GM21390 (cell line): Measurements from ENCODE around the gene BUB1B.
A peak's percentile ranks its signal among the peaks of the same experiment; 100 is the strongest.

Experiments used
- ATAC-seq: cut with Tn5 transposase; IDR thresholded peaks from one replicate; pipeline ENCODE4 v1.9.1; 2021; ENCODE audit not compliant: unreplicated experiment

Gene BUB1B

DNA sequence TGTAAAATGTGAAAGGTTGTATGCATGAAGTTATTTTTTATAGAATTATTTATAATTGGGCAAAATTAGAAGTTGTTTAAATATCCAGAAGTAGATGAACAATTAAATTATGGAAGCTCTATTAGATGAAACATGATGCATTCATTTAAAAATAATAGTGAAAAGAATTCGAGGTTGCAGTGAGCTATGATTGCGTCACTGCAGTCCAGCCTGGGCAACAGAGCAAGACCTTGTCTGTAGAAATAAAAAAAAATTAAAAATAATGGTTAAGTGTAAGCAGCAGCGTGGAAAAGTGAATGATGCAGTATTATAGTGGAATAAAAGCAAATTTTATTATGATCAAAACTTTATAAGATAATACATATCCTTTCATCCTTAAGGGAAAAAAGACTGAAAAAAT, 14.3 kb downstream of the BUB1B start:
- no peak for ATAC-seq

DNA sequence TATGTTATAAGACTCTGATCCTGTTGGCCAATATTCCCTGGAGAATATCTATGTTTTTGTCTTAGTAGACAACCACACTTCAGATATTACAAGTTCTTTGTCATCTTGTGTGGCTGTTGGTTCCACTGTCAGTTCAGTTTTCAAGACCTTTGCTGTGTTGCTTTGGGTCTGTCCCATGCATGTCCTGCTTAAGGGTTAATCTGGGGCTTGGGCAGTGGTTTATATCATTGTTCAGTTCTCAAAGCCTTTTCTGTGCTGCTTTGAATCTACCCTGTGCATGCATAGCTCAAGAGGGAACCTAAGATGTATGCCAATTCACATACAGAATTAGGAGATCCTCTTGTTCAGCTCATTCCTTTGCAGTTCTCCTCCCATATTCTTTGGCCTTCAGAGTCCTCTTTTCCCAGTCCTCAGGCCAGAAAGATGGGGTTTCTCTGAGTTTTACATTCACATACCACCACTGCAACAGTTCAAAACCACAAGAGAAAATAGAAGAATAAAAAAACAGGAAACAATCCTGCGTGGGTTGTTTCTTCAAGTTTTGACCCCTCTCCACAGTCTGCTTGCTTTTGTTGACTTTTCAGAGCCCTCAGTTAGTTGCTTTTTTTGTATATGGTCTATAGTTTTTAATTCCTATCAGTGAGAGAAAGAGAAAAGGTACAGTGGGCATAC, 21.6 kb downstream of the BUB1B start:
- no peak for ATAC-seq

DNA sequence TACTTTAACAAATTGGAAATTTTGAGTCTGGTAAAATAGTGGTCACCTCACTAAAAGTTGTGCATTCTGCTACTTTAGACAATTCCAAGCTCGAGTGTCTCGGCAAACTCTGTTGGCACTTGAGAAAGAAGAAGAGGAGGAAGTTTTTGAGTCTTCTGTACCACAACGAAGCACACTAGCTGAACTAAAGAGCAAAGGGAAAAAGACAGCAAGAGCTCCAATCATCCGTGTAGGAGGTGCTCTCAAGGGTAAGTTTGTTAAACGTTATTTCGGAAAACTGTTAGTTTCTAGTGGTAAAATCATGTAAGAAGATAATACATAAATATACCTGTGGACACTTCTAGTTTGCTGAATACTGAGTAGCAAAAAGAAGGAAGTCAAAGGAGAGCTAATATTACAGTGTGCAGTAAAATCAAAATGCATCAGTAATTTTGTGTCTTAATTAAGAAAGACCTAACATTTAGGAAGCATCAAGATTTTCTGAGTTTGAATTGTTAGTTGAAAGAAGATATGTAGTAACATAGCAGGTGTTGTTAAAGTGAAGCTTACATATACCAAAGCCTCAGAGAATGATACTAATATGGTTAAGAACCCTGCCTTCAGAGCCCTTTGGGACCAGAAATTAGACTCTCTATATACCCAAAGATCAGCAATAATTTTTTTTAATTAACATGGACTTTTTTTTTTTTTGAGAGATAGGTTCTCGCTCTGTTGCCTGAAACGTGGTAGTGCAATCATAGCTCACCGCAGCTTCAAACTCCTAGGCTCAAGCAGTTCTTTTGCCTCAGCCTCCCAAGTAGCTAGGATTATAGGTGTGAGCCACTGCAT, 23.0 kb downstream of the BUB1B start:
- no peak for ATAC-seq

DNA sequence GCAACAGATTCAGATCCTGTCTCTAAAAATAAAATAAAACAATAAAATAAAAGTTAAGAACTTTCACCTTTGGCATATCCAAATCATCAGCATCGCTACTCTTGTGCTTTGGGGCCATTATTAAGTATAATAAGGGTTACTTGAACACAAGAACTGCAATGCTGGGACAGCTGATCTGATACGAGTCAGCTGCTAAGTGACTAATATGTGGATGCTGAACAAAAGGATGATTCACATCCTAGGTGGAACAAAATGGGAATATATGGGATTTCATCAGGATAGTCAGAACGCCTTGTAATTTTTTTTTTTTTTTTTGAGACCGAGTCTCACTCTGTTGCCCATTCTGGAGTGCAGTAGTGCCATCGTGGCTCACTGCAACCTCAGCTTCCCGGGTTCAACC, 29.7 kb downstream of the BUB1B start:
- no peak for ATAC-seq

DNA sequence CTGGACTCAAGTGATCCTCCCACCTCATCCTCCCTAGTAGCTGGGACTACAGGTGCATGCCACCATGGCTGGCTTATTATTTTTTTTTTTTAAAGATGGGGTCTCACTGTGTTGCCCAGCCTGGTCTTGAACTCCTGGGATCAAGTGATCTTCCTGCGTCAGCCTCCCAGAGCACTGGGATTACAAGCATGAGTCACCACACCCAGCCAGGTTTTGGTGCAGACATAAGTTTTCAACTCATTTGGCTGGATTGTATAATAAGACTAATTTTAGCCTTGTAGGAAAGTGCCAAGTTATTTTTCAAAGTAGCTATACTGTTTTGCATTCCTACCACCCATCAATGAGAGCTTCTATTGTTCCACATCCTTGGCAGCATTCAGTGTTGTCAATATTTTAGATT, 32.1 kb downstream of the BUB1B start:
- ATAC-seq, result no peak

DNA sequence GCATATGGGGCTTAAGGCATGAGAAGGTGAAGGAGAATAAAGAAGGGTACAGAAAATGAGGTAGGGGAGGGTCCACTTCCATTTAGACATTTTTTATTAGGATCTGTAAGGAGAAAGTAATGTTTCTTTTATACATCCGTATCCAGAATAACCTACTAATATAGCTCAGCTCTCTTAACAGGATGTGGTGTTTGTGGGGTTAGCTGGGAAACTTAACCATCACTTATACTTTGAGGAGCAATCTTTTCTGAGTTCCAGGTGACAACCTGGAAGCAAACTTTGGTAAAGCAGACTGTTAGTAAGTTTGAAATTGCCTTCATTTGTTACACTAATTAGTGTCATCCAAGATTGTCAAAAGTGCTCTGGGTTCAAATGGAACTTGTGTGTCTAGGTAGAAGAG, 36.6 kb downstream of the BUB1B start:
- ATAC-seq, result no peak

DNA sequence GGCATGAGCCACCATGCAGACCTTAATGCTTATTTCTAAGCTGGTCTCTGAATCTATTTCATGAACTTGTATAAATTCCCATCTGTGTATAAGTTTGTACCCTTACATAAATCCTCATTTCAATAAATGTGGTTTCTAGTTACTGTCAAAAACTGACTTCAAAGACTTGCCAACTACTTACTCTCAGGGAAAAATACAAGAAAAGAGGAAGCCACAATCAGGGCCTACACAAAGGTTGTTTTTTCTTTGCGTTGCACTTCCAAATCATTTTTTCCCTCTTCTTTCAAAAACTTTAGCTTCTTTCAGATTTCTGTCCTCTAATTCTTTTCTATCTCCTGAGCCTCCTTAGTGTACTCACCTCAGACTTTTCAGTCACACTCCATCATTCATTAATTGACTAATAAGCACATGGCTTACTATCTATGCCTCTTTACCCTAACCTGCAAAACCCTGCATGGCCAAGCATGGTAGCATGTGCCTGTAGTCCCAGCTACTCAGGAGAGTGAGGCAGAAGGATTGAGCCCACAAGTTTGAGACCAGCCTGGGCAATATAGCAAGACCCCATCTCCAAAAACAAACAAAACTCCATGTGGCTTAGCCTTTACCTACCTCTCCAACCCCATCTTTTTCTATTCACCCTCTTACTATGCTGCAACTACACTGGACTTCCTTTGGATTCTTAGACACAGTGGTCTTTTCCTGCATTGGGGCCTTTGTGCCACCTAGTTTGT, 37.7 kb downstream of the BUB1B start:
- no peak for ATAC-seq

DNA sequence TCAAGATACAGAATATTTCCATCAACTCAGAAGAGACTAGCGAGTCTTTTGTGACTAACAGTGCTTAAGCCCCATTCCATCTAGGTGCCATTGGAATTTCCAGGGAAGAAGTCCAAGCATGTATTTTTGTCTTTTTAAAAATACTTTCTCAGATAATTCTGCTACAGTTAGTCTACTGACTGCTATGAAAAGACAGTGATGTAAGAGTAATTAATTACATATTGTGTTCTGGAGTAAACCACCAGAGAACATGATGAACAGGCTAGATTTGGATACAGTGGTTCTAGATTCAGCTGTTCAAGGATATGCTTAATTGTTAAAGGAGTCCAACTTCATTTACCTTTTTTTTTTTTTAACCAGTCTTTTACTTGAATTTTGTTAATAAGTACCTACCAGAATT, 43.2 kb downstream of the BUB1B start:
- ATAC-seq, result no peak

DNA sequence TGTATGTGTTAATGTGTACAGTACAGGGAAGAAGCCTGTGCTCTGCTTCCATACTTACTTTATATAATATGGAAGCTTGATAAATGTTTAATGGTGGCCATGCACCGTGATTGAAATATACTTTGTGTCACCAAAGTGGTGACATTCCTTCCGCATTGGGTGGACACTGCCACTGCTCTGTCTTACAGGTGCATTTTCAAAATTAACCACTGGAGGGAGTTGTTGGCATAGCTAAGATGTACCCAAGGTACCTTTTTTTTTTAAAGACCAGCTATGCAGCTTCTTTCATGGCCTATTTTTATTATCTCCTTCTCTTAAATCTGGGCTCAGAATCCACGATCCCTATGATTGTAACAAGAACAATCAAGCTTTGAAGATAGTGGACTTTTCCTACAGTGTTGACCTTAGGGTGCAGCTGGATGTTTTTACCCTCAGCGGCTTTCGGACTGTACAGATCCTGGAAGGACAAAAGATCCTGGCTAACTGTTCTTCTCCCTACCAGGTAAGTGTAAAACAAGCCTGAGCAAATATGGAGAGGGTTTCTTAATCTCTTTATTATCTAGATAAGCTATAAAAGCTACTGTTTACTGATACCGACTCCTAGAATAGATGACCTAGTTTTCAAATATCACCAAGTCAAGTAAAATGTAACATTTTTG, 56.4 kb downstream of the BUB1B start:
- ATAC-seq, result peak; percentile 51

DNA sequence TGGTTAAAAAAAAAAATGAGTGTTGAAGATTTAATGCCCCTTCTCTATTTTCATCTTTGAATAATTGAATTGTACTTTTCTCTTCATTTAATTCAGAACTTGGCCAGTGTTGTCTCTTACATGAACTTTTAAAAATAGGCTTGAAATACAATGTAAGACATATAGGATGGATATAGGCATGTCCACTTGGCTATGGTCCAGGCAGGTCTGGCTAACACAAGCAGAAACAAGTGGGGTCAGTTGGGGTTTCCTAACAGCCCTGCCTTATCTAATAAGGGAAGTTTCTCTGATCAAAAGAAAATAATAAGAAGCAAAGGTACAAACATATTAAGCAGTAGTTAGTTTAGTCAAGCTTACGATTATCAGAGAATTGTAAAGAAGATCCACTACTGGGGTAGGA, 58.9 kb downstream of the BUB1B start:
- no peak for ATAC-seq

DNA sequence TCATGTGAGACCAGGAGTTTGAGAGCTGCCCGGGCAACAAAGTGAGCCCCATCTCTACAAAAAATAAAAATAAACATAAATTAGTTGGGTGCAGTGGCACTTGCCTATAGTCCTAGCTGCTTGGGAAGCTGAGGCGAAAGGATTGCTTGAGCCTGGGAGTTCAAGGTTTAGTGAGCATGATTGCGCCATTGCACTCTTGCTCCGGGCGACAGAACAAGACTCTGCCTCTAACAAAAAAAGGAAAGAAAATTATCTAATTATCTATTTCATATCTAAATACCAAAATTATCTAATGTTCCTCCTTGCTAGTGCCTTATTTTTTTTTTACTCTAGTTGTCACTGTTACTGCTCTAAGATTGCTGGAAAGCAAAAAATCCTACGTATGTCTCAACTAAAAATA, 61.3 kb downstream of the BUB1B start:
- no peak for ATAC-seq

DNA sequence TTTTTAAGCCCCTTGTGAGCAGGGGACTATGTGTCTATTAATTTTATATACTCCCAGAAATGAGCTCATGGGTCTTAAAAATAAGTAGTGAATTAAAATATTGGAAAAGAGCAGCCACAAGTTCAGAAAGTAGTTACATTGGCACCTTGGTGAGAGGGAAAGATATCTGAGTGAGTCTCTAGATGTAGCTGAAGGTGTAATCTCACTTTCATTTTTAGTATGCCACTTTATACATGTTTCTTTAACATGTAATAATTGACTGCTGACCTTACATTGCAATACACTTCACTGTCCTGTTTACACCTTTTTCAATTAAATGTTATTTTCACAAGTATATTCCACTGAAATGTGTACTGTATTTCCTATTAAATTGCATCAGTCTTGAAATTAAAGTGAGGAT, 65.9 kb downstream of the BUB1B start:
- ATAC-seq, result no peak

DNA sequence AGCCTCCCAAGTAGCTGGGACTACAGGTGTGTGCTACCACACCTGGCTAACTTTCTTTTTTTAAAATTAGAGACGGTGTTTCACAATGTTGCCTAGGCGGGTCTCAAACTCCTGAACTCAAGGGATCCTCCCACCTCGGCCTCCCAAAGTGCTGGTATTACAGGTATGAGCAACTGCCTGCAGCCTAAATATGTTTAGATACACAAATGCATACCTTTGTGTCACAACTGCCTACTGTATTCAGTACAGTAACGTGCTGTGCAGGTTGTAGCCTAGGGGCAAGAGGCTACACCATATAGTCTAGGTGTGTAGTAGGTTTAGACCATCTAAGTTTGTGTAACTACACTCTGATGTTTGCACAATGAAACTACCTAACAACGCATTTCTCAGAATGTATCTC, 68.4 kb downstream of the BUB1B start:
- ATAC-seq, result no peak

DNA sequence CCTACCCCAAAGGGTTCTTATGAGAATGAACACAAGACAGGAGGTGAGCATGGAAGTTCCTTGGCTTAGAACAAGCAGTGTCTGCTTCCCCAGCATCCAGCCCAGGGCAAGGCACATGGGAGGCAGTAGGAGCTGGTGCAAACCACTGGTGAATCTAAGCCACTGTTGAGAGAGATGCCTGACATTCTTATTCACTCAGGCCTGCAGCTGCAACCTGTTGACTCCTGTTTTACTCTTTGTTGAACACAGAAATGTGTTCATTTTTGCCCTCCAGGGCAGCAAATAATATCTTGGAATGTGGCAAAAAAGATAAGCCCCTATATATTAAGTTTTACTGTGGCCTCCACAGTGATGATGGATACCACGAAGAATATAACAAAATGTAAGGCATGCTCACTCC, 69.1 kb downstream of the BUB1B start:
- no peak for ATAC-seq

DNA sequence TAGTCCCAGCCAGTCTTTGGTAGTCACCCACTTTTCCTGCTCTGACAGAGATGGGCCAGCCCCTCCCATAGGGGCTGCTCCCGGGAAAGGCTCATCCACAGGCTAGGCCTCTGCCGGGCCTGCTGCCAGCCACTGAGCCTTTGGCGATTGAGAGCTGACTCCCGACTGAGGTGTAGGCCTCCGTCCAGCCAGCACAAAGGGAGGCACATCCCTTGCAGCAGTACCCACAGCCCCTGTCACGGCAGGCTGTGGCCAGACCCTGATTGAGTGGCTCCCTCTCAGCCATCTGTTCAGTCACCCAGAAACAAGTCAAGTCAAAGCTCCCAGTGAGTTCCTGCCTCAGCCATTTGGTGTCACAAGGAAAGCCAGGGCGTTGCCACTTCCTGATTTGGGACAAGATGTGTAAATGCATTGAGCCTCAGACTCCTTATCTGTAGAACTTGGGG, 71.8 kb downstream of the BUB1B start:
- ATAC-seq, result no peak

DNA sequence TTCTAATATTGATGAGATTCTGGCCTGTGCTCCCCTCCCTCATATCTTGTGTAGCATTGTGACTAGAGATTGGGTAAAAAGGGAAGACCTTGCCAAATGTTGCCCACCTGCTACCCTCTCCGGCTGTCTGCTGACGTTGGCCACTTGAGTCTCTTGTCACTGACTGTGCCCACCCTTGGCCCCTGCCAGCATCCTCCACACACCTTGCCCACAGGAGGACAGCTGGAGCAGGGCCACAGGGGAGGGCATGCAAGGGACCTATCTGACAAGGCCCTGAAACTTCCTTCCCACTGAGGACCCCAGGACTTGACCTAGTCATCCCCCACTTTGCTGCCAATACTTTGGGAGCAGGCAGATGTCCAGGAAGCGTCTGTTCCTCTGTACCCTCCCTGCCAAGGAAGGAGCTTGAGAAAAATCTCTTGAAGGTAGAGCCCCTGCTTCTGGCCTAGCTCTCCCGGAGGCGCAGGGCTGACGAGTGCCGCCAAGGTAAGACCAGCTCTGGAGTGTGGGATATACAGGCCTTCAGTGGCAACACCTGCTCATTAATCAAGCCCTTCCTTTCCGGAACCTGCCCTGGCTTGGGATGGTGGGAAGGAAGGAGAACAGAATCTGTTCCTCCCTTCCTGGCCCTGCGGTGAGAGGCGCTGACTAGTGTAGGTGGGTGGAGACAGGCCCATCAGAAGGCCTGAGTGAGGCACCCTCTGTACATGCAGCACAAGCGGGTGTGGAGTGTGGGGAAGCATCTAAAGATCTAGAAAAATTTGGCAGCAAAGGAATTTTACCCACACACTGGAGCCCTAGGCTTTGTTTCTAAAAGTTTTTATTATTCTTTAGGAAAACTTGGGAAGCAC, 73.1 kb downstream of the BUB1B start:
- ATAC-seq, result no peak

DNA sequence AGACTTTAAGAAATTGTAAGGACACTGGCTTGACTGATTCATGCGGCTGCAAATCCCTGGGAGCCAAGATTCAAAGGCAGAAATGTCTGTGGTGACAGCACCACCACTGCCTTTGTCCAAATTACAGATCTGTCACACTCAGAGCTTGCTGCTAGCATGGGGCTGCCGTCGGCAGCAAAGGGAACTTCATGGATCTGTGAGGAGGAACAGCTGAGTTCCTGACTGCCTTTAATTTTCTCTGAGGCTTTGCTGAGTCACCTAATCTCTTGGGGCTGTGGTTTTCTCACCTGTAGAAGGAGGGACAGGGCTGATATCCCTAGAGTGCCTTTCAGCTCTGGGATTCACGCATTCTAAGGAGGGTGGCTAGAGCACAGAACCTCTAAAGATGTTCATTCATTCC, 73.9 kb downstream of the BUB1B start:
- ATAC-seq, result no peak

DNA sequence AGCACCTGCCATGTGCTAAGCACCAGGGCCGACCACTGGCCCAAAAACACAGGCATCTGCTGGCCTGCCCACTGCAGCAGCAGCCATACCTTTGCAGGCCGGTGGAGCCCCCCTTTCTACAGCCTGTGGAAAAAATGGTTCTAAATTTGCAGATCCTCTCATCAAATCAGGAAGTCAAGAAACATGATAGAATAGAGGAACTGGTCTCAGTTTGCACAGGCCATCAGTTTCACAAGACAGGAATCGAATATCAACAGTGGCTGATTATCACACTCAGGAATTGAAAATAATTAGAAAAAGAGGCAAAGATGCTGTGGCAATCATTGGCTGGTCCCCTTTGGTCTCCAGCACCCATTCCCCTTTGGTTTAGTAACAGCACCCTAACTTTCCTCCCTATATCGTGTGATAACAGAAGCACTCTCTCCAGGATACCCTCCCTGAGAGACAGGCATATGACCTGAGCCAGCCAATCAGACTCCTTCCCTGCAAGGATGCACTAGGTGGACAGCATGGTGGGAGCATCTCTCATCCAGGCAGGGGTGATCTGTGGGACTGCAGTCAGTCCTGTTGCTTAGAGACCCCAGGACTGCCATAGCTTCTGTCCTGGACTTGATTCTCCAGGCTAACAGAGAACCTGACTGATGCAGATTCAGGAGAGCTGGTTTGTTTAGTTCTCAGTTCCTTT, 74.5 kb downstream of the BUB1B start:
- no peak for ATAC-seq

DNA sequence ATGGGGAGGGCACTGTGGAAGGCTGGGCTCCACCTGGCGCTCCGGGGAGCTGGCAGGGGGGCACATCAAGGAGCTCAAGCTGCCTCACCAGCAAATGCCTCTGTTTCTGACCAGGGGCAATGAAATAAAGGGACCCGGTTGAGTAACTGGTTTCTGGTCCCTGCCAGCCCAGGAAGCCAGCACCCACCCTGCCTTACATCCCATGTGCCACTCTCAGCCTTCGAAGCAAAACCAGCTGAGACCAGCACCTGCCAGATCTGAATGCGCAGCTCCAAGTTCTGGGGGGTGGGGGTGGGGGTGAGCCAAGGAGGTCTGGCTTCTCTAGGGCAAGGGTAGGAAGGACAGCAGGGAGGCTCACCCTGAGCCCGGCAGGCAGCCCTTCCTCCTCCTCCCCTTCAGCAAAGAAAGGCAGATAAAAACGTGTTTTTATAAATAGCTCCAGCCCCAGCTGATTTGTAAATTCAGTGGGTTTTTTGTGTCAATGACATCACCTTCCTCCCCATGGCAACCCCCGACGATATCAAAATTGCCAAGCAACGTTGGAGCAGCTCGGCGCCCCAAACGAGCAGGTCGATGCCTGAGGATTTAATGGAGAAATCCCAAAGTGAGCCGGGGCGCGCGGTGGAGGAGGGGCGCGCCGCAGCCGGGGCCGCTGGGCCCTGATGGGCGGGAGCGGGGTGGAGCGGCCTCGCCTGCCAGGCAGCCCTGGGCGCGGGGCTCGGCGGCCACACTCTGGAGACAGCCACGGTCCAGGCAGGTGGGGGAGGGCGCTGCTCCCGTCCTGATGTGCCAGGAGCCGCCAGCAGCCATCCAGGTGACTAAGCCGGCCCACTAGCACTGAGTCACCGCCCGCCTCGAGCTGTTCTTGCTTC, 77.9 kb downstream of the BUB1B start, which contains the start of gene PAK6:
TSS of gene PAK6 (plus strand) at position 532 of the 872 bp plus-strand sequence. CDS start 25,723 bp downstream, outside the sequence.
- ATAC-seq, result no peak
